Tibial nerve (tissue), 4 donors: ENCODE data around the gene MARK2.

Source experiments
- EP300 ChIP-seq, 2 donors: sonication (generic); formaldehyde crosslinking; IDR thresholded peaks; one replicate each; pipeline ENCODE4 v1.6.1; 2017; ENCODE audit warnings: antibody characterized with exemption in 2 of 2, mild to moderate bottlenecking in 1 of 2
- TF ChIP-seq, protein P1 (sequence below), 5 experiments: fragments of 200-600 bp in 3 of 5; fragments of 450-650 bp in 2 of 5; sonication (generic) in 3 of 5; IDR thresholded peaks; one replicate each; pipeline ENCODE4 v1.5.1; 2016 to 2019; ENCODE audit warnings: antibody characterized with exemption in 5 of 5, mild to moderate bottlenecking in 3 of 5, moderate library complexity in 2 of 5

DNA sequence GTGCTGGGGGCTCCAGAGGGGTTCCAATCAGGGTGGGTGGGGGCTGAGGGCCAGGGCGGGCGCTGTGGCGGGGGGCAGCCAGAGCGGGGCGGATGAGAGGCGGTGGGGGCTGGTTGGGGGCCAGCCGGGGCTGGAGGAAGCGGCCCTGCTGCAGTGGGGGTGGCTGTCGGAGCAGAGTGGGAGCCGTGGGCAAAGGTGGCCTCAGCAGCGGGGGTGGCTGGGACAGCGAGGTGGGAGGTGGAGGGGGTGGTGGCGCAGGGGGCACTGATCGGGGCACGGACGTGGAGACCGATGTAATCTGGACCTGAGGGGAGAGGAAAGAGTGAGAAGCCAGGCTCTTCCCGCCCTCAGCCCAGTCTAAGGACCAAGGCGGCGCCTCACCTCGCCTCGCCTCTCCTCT is 73.0 kb downstream of the MARK2 start:
- TF ChIP-seq, protein P1, sequence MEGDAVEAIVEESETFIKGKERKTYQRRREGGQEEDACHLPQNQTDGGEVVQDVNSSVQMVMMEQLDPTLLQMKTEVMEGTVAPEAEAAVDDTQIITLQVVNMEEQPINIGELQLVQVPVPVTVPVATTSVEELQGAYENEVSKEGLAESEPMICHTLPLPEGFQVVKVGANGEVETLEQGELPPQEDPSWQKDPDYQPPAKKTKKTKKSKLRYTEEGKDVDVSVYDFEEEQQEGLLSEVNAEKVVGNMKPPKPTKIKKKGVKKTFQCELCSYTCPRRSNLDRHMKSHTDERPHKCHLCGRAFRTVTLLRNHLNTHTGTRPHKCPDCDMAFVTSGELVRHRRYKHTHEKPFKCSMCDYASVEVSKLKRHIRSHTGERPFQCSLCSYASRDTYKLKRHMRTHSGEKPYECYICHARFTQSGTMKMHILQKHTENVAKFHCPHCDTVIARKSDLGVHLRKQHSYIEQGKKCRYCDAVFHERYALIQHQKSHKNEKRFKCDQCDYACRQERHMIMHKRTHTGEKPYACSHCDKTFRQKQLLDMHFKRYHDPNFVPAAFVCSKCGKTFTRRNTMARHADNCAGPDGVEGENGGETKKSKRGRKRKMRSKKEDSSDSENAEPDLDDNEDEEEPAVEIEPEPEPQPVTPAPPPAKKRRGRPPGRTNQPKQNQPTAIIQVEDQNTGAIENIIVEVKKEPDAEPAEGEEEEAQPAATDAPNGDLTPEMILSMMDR (IDR thresholded peaks at IDR 0.05) = no peak
- TF ChIP-seq EP300 (IDR thresholded peaks at IDR 0.05) = no peak
